Liver (tissue), 9 donors: ENCODE results near the gene CHRM1. TPM values are rescaled to one million over a fixed set of nuclear protein-coding genes. Genes with fewer than 3 reads are reported as not detected.
A peak's percentile ranks its signal among the peaks of the same experiment; 100 is the strongest.

ENCODE experiments used
- DNase-seq: peaks from one replicate; pipeline ENCODE4 v3.0.0-alpha.2; 2017; ENCODE audit warnings: low spot score
- H3K27ac ChIP-seq, 2 donors: one replicate each; pipeline ENCODE4 v1.7.0; 2013; ENCODE audit warnings: inconsistent platforms in 2 of 2, low read length in 2 of 2, control low read depth in 1 of 2, low read depth in 1 of 2, mild to moderate bottlenecking in 1 of 2
- H3K27me3 ChIP-seq, 4 donors: one replicate each; pipeline versions ENCODE4 v1.6.1 to v1.7.0; 2013; ENCODE audit warnings: low read length in 3 of 4, inconsistent platforms in 1 of 4, mild to moderate bottlenecking in 1 of 4, moderate library complexity in 1 of 4; ENCODE audit not compliant: control insufficient read depth in 4 of 4, insufficient read depth in 4 of 4
- H3K36me3 ChIP-seq, 4 donors: one replicate each; pipeline versions ENCODE4 v1.6.1 to v1.7.0; 2013; ENCODE audit warnings: low read length in 3 of 4, mild to moderate bottlenecking in 3 of 4, low read depth in 1 of 4, moderate library complexity in 1 of 4; ENCODE audit not compliant: control insufficient read depth in 4 of 4, insufficient read depth in 3 of 4
- H3K4me1 ChIP-seq, 4 donors: one replicate each; pipeline versions ENCODE4 v1.6.1 to v1.7.0; 2013; ENCODE audit warnings: low read length in 3 of 4, mild to moderate bottlenecking in 3 of 4, moderate library complexity in 1 of 4; ENCODE audit not compliant: control insufficient read depth in 4 of 4, insufficient read depth in 4 of 4
- H3K4me3 ChIP-seq, 3 donors: one replicate each; pipeline versions ENCODE4 v1.6.1 to v1.7.0; 2013; ENCODE audit warnings: low read length in 3 of 3, control low read depth in 1 of 3, low read depth in 1 of 3, mild to moderate bottlenecking in 1 of 3
- H3K9ac ChIP-seq, 2 donors: one replicate each; pipeline ENCODE4 v1.7.0; 2013; ENCODE audit warnings: low read length in 2 of 2, mild to moderate bottlenecking in 2 of 2, moderate library complexity in 2 of 2, control low read depth in 1 of 2, low read depth in 1 of 2
- H3K9me3 ChIP-seq, 4 donors: one replicate each; pipeline versions ENCODE4 v1.6.1 to v1.7.0; 2013; ENCODE audit warnings: low read length in 3 of 4; ENCODE audit not compliant: control insufficient read depth in 4 of 4
- CTCF ChIP-seq: fragments of 150-350 bp; IDR thresholded peaks from 2 replicates; pipeline ENCODE4 v1.5.1; 2017; ENCODE audit warnings: improper control_type of control experiment, low read depth, low read length; ENCODE audit not compliant: missing input control
- EGR1 ChIP-seq, 2 donors: IDR thresholded peaks; 2 replicates each; pipeline ENCODE4 v1.6.1; 2016 to 2018; ENCODE audit warnings: antibody characterized with exemption in 2 of 2, low read depth in 2 of 2
- FOXA1 ChIP-seq: IDR thresholded peaks from 2 replicates; pipeline ENCODE4 v1.6.1; 2016; ENCODE audit warnings: antibody characterized with exemption
- FOXA2 ChIP-seq: IDR thresholded peaks from 2 replicates; pipeline ENCODE4 v1.6.1; 2016; ENCODE audit warnings: antibody characterized with exemption
- GABPA ChIP-seq, 2 donors: IDR thresholded peaks in 1 of 2; conservative IDR thresholded peaks in 1 of 2; 2 replicates each; pipeline ENCODE4 v1.6.1; 2016; ENCODE audit warnings: antibody characterized with exemption in 2 of 2, mild to moderate bottlenecking in 1 of 2, moderate library complexity in 1 of 2
- HNF4A ChIP-seq, 2 donors: conservative IDR thresholded peaks; 2 replicates each; pipeline ENCODE4 v1.6.1; 2016; ENCODE audit warnings: antibody characterized with exemption in 2 of 2, mild to moderate bottlenecking in 2 of 2
- HNF4G ChIP-seq: IDR thresholded peaks from 2 replicates; pipeline ENCODE4 v1.6.1; 2016; ENCODE audit warnings: antibody characterized with exemption
- MAX ChIP-seq: IDR thresholded peaks from 2 replicates; pipeline ENCODE4 v1.6.1; 2016; ENCODE audit warnings: antibody characterized with exemption
- RAD21 ChIP-seq, 2 donors: IDR thresholded peaks; 2 replicates each; pipeline ENCODE4 v1.6.1; 2016; ENCODE audit warnings: antibody characterized with exemption in 2 of 2, mild to moderate bottlenecking in 2 of 2
- REST ChIP-seq: IDR thresholded peaks from 2 replicates; pipeline ENCODE4 v1.6.1; 2016; ENCODE audit warnings: antibody characterized with exemption, mild to moderate bottlenecking
- RXRA ChIP-seq, 2 donors: IDR thresholded peaks; 2 replicates each; pipeline ENCODE4 v1.6.1; 2017 to 2018; ENCODE audit warnings: antibody characterized with exemption in 2 of 2, mild to moderate bottlenecking in 1 of 2
- SP1 ChIP-seq: IDR thresholded peaks from 2 replicates; pipeline ENCODE4 v1.6.1; 2018; ENCODE audit warnings: antibody characterized with exemption, mild to moderate bottlenecking
- TAF1 ChIP-seq: conservative IDR thresholded peaks from 2 replicates; pipeline ENCODE4 v1.6.1; 2016; ENCODE audit warnings: antibody characterized with exemption, mild to moderate bottlenecking
- YY1 ChIP-seq: IDR thresholded peaks from 2 replicates; pipeline ENCODE4 v1.6.1; 2016; ENCODE audit warnings: antibody characterized with exemption, mild to moderate bottlenecking
- WGBS: extraction: QIAGEN DNeasy Blood & Tissue Kit; methylation state at CpG from one replicate; pipeline ENCODE4 v1.1.7; 2013; 5-methylcytosine and 5-hydroxymethylcytosine counted together
- polyA plus RNA-seq, 2 donors: library from polyadenylated mRNA; stranded (reverse) in 1 of 2; unstranded in 1 of 2; fragments of 200-250 nt in 1 of 2; fragments of >200 nt in 1 of 2; fragmentation: Nextera tagmentation in 1 of 2; extraction: Ambion mirVana in 1 of 2; gene quantifications; one replicate each; pipeline versions ENCODE4 v1.2.1 to v1.2.3, GENCODE V29; 2013 to 2015
- total RNA-seq, 2 donors: library from RNA; depleted of rRNA; stranded (reverse); fragments of >200 nt; gene quantifications; one replicate each; pipeline ENCODE4 v1.2.3, GENCODE V29; 2014
- TF ChIP-seq, protein P1 (sequence below): IDR thresholded peaks from 2 replicates; pipeline ENCODE4 v1.6.1; 2016; ENCODE audit warnings: antibody characterized with exemption
- donor health status: healthy.
- donor health status: healthy.
- donor health status: healthy.
- donor health status: healthy.
- donor health status: healthy.

The CHRM1 gene
- total and polyA plus RNA-seq, 4 donors = not detected

GRCh38 chr11:62930157-62930556 is 9.0 kb upstream of the CHRM1 start:
- no peaks in the 10 kb centered on the region for H3K9me3 ChIP-seq
- WGBS = 51% methylated on average over 4 of the region's 4 CpGs
- H3K4me3 ChIP-seq = no peak overlapping the region
- no peak for DNase-seq
- H3K36me3 ChIP-seq = no peaks in the 10 kb centered on the region
- H3K27me3 ChIP-seq = peaks cover 0 to 11% (median 6%) of the 10 kb centered on the region in 4 donors
- H3K9ac ChIP-seq = no peak overlapping the region
- H3K27ac ChIP-seq = no peak overlapping the region
- H3K4me1 ChIP-seq = peaks cover 6 to 14% (median 10%) of the 10 kb centered on the region in 4 donors
- no peak for TF ChIP-seq RAD21 (IDR thresholded peaks at IDR 0.05)
- TF ChIP-seq, protein P1, sequence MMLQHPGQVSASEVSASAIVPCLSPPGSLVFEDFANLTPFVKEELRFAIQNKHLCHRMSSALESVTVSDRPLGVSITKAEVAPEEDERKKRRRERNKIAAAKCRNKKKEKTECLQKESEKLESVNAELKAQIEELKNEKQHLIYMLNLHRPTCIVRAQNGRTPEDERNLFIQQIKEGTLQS = no peak

DNA sequence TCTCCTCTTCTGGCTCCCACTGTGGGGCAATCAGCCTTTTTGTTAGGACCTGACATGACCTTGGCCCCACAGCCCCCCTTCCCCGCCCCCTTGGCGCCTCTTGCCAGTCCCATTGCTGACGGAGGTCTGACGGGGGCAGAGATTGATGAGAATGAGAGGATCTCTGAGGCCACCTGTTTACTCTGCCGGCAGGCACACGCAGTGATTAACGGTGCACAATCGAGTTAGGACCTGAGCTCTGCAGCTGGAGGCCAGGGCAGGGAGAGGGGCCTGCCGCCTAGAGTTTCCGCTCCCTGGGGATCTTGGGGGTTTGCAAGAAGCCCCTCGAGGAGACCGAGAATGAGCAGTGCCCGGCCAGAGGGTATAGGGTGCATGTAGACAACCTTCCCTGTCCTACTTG is 6.8 kb upstream of the CHRM1 start:
- H3K4me1 ChIP-seq = peaks cover 6 to 21% (median 14%) of the 10 kb centered on the region in 4 donors
- no peak for DNase-seq
- 39% methylated on average over 13 of the region's 13 CpGs for WGBS
- H3K27me3 ChIP-seq = peaks cover 0 to 16% (median 6%) of the 10 kb centered on the region in 4 donors
- H3K9me3 ChIP-seq = no peaks in the 10 kb centered on the region
- H3K36me3 ChIP-seq = no peaks in the 10 kb centered on the region
- TF ChIP-seq REST (no peak), YY1 (no peak), FOXA1 (no peak), HNF4G (no peak), MAX (no peak), GABPA (IDR thresholded peaks at IDR 0.05 in 1 of 2, conservative IDR thresholded peaks at IDR 0.05 in 1 of 2) (no peak)
- TF ChIP-seq, protein P1 = no peak
- no peak overlapping the region for H3K9ac ChIP-seq
- H3K4me3 ChIP-seq = no peak overlapping the region
- no peak overlapping the region for H3K27ac ChIP-seq

- no peak overlapping the region for H3K9ac ChIP-seq
- H3K36me3 ChIP-seq = no peaks in the 10 kb centered on the region
- H3K4me3 ChIP-seq = peak overlapping the region in 1 of 3 donors; percentile 39
- peaks cover 6 to 21% (median 14%) of the 10 kb centered on the region in 4 donors for H3K4me1 ChIP-seq
- no peaks in the 10 kb centered on the region for H3K9me3 ChIP-seq
- 11% methylated on average over 53 of the region's 53 CpGs for WGBS
- H3K27ac ChIP-seq = no peak overlapping the region
- DNase-seq = no peak
- peaks cover 0 to 16% (median 7%) of the 10 kb centered on the region in 4 donors for H3K27me3 ChIP-seq
- no peak for TF ChIP-seq REST
- TF ChIP-seq YY1 = no peak
- TF ChIP-seq, protein P1 = no peak
- no peak for TF ChIP-seq HNF4G
- no peak for TF ChIP-seq HNF4A (conservative IDR thresholded peaks at IDR 0.05)
- no peak for TF ChIP-seq FOXA2
- TF ChIP-seq RXRA (IDR thresholded peaks at IDR 0.05) = no peak
- no peak for TF ChIP-seq EGR1 (IDR thresholded peaks at IDR 0.05; ENCODE audit: low read depth in 2 of 2)
- TF ChIP-seq SP1 = no peak
- TF ChIP-seq CTCF = no peak
- TF ChIP-seq MAX = no peak
- TF ChIP-seq TAF1 = no peak
These were observed 5.7 kb upstream of the CHRM1 start for GRCh38 chr11:62926680-62927455.
